ENCODE data around the gene KLHL29.

DNA sequence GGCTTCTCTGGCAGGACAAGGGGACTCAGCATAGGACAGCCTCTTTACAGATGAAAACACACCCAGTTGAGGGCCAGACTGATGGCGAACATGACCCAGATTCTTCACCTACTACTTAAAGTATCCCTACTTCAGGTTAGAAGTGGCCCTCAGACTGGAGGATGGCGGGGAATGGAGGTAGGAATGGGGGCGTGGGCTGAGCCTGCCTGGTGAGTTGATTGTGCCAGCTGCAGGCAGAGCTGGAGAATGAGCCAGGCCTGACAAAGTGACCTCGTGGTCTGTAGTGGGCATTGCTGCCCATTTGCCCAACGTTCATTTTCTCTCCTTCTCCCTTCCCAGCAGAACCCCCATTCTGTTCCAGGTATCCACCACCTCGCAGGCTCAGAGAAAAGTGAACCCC lies 186.1 kb downstream of the KLHL29 start:
- TF ChIP-seq TAF1 (IDR thresholded peaks at IDR 0.05; ENCODE audit: borderline replicate concordance, insufficient read depth, low read length) (no peak), POLR2AphosphoS5 (IDR thresholded peaks at IDR 0.05; ENCODE audit: low read depth, low read length) (no peak), SIN3A (IDR thresholded peaks at IDR 0.05; ENCODE audit: borderline replicate concordance, insufficient read depth, low read length) (no peak)
- TF ChIP-seq, protein P1, sequence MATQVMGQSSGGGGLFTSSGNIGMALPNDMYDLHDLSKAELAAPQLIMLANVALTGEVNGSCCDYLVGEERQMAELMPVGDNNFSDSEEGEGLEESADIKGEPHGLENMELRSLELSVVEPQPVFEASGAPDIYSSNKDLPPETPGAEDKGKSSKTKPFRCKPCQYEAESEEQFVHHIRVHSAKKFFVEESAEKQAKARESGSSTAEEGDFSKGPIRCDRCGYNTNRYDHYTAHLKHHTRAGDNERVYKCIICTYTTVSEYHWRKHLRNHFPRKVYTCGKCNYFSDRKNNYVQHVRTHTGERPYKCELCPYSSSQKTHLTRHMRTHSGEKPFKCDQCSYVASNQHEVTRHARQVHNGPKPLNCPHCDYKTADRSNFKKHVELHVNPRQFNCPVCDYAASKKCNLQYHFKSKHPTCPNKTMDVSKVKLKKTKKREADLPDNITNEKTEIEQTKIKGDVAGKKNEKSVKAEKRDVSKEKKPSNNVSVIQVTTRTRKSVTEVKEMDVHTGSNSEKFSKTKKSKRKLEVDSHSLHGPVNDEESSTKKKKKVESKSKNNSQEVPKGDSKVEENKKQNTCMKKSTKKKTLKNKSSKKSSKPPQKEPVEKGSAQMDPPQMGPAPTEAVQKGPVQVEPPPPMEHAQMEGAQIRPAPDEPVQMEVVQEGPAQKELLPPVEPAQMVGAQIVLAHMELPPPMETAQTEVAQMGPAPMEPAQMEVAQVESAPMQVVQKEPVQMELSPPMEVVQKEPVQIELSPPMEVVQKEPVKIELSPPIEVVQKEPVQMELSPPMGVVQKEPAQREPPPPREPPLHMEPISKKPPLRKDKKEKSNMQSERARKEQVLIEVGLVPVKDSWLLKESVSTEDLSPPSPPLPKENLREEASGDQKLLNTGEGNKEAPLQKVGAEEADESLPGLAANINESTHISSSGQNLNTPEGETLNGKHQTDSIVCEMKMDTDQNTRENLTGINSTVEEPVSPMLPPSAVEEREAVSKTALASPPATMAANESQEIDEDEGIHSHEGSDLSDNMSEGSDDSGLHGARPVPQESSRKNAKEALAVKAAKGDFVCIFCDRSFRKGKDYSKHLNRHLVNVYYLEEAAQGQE (IDR thresholded peaks at IDR 0.05; ENCODE audit: insufficient read depth in 1 of 2, low read depth in 2 of 2, low read length in 2 of 2): no peak
